Measurements from ENCODE around the gene DENND1A. TPM values are rescaled to one million over a fixed set of nuclear protein-coding genes. Genes with fewer than 3 reads are reported as not detected.

The DENND1A gene
- total RNA-seq, 1 donor from 2014 or later: 12.7 TPM

- H3K4me1 ChIP-seq (ENCODE audit: insufficient read depth, low read length): no peaks in the 10 kb centered on the region
- H3K4me3 Mint-ChIP-seq (ENCODE audit: unreplicated experiment): no peak overlapping the region
- no peak for DNase-seq (ENCODE audit: low read depth)
- H3K4me3 ChIP-seq (ENCODE audit: insufficient read depth, low read depth, low read length): no peak overlapping the region
- H3K9me3 ChIP-seq (ENCODE audit: insufficient read depth, low read depth, low read length): no peaks in the 10 kb centered on the region
- H3K27me3 ChIP-seq (ENCODE audit: insufficient read depth, low read length): no peaks in the 10 kb centered on the region
- no peaks in the 10 kb centered on the region for H4K20me1 ChIP-seq (ENCODE audit: insufficient read depth, low read length)
- H3K79me2 ChIP-seq (ENCODE audit: insufficient read depth, low read length): no peaks in the 10 kb centered on the region
- peaks cover 7% of the 10 kb centered on the region for H3K9me3 Mint-ChIP-seq (ENCODE audit: unreplicated experiment)
- no peak overlapping the region for H3K27ac ChIP-seq (ENCODE audit: low read depth, low read length)
- no peak for FAIRE-seq
- no peak overlapping the region for H2AFZ ChIP-seq (ENCODE audit: low read depth, low read length)
- H3K27ac Mint-ChIP-seq (ENCODE audit: unreplicated experiment): no peak overlapping the region
- H3K36me3 Mint-ChIP-seq (ENCODE audit: low read depth, unreplicated experiment): no peaks in the 10 kb centered on the region
- H3K4me2 ChIP-seq (ENCODE audit: low read length): no peak overlapping the region
- TF ChIP-seq EZH2 (IDR thresholded peaks at IDR 0.05; ENCODE audit: insufficient read depth, low read length) (no peak), CTCF (IDR thresholded peaks at IDR 0.05; ENCODE audit: insufficient read depth, low read depth, low read length) (no peak)
- no peaks in the 10 kb centered on the region for H3K27me3 Mint-ChIP-seq (ENCODE audit: low read depth, unreplicated experiment)
- no peak overlapping the region for H3K9ac ChIP-seq (ENCODE audit: low read length)
- H3K4me1 Mint-ChIP-seq (ENCODE audit: low read depth, unreplicated experiment): peaks cover 1% of the 10 kb centered on the region
- H3K36me3 ChIP-seq (ENCODE audit: insufficient read depth, low read length): no peaks in the 10 kb centered on the region
These were observed 233.4 kb downstream of the DENND1A start for GRCh38 chr9:123696476-123696875.

- H3K9me3 ChIP-seq (ENCODE audit: insufficient read depth, low read depth, low read length): no peaks in the 10 kb centered on the region
- DNase-seq (ENCODE audit: low read depth) (no peak), FAIRE-seq (no peak)
- no peak overlapping the region for H2AFZ ChIP-seq (ENCODE audit: low read depth, low read length)
- Mint-ChIP-seq H3K4me1 (ENCODE audit: low read depth, unreplicated experiment) (peaks cover 1% of the 10 kb centered on the region), H3K27ac (ENCODE audit: unreplicated experiment) (no peak overlapping the region), H3K9me3 (ENCODE audit: unreplicated experiment) (peaks cover 7% of the 10 kb centered on the region), H3K27me3 (ENCODE audit: low read depth, unreplicated experiment) (no peaks in the 10 kb centered on the region), H3K36me3 (ENCODE audit: low read depth, unreplicated experiment) (no peaks in the 10 kb centered on the region), H3K4me3 (ENCODE audit: unreplicated experiment) (no peak overlapping the region)
- no peak overlapping the region for H3K9ac ChIP-seq (ENCODE audit: low read length)
- no peak overlapping the region for H3K4me2 ChIP-seq (ENCODE audit: low read length)
- no peaks in the 10 kb centered on the region for H4K20me1 ChIP-seq (ENCODE audit: insufficient read depth, low read length)
- H3K4me3 ChIP-seq (ENCODE audit: insufficient read depth, low read depth, low read length): no peak overlapping the region
- no peaks in the 10 kb centered on the region for H3K36me3 ChIP-seq (ENCODE audit: insufficient read depth, low read length)
- TF ChIP-seq CTCF (IDR thresholded peaks at IDR 0.05; ENCODE audit: insufficient read depth, low read depth, low read length) (no peak), EZH2 (IDR thresholded peaks at IDR 0.05; ENCODE audit: insufficient read depth, low read length) (no peak)
- no peak overlapping the region for H3K27ac ChIP-seq (ENCODE audit: low read depth, low read length)
- H3K4me1 ChIP-seq (ENCODE audit: insufficient read depth, low read length): no peaks in the 10 kb centered on the region
- no peaks in the 10 kb centered on the region for H3K79me2 ChIP-seq (ENCODE audit: insufficient read depth, low read length)
- H3K27me3 ChIP-seq (ENCODE audit: insufficient read depth, low read length): no peaks in the 10 kb centered on the region
These were observed 234.5 kb downstream of the DENND1A start for GRCh38 chr9:123695386-123695785.

GRCh38 chr9:123691765-123692303 is 238.1 kb downstream of the DENND1A start:
- Mint-ChIP-seq H3K4me1 (ENCODE audit: low read depth, unreplicated experiment) (peaks cover 1% of the 10 kb centered on the region), H3K27me3 (ENCODE audit: low read depth, unreplicated experiment) (no peaks in the 10 kb centered on the region), H3K36me3 (ENCODE audit: low read depth, unreplicated experiment) (no peaks in the 10 kb centered on the region), H3K9me3 (ENCODE audit: unreplicated experiment) (peaks cover 8% of the 10 kb centered on the region), H3K27ac (ENCODE audit: unreplicated experiment) (no peak overlapping the region), H3K4me3 (ENCODE audit: unreplicated experiment) (no peak overlapping the region)
- Histone ChIP-seq H3K4me3 (ENCODE audit: insufficient read depth, low read depth, low read length) (no peak overlapping the region), H3K27ac (ENCODE audit: low read depth, low read length) (no peak overlapping the region), H3K27me3 (ENCODE audit: insufficient read depth, low read length) (no peaks in the 10 kb centered on the region), H3K4me2 (ENCODE audit: low read length) (no peak overlapping the region), H3K36me3 (ENCODE audit: insufficient read depth, low read length) (no peaks in the 10 kb centered on the region), H3K79me2 (ENCODE audit: insufficient read depth, low read length) (no peaks in the 10 kb centered on the region), H3K9me3 (ENCODE audit: insufficient read depth, low read depth, low read length) (no peaks in the 10 kb centered on the region), H2AFZ (ENCODE audit: low read depth, low read length) (no peak overlapping the region), H3K4me1 (ENCODE audit: insufficient read depth, low read length) (no peaks in the 10 kb centered on the region), H3K9ac (ENCODE audit: low read length) (no peak overlapping the region), H4K20me1 (ENCODE audit: insufficient read depth, low read length) (no peaks in the 10 kb centered on the region)
- FAIRE-seq (no peak), DNase-seq (ENCODE audit: low read depth) (no peak)
- no peak for TF ChIP-seq EZH2 (IDR thresholded peaks at IDR 0.05; ENCODE audit: insufficient read depth, low read length)
- no peak for TF ChIP-seq CTCF (IDR thresholded peaks at IDR 0.05; ENCODE audit: insufficient read depth, low read depth, low read length)

All from astrocyte (in vitro differentiated cells and primary cell).